Measurements from ENCODE around the gene LARGE1. TPM values are rescaled to one million over a fixed set of nuclear protein-coding genes. Genes with fewer than 3 reads are reported as not detected.

The LARGE1 gene
- total and polyA plus RNA-seq, 2 of the 8 experiments (the other 6 are each of a cell fraction or from before 2014, with no cell fraction given), result 43.7 to 83.0 TPM

DNA sequence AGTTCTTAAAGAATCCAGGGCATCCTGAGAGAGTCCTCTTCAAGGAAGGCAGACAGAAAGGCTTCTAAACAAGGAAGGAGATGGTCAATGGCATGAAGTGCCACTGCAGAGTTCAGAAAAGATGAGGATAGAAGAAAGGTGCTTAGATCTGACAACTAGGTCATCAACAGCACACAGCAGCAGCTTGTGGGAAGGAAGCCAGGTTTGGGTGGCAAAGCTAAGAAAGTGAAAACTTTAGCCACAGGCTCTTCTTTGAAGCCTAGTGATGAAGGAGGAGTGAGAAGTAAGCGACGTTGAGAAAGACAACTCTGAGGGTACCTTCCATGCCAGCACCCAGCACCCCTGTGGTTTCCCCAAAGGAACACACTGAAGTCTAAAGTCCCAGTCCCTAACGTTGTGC, 92.0 kb downstream of the LARGE1 start (continued):
- no peak for TF ChIP-seq GABPA (IDR thresholded peaks at IDR 0.05; ENCODE audit: borderline replicate concordance, insufficient read depth, low read length)
- no peak for TF ChIP-seq MAFK (IDR thresholded peaks at IDR 0.05; ENCODE audit: low read depth, low read length)
- no peak for TF ChIP-seq RAD21 (IDR thresholded peaks at IDR 0.05 in 1 of 2, conservative IDR thresholded peaks at IDR 0.05 in 1 of 2; ENCODE audit: low read depth in 2 of 2, low read length in 2 of 2)
- no peak for TF ChIP-seq NRF1 (IDR thresholded peaks at IDR 0.05; ENCODE audit: low read depth, low read length)
- TF ChIP-seq CHD1 (IDR thresholded peaks at IDR 0.05; ENCODE audit: low read depth, low read length), result no peak
- no peak for TF ChIP-seq RBBP5 (IDR thresholded peaks at IDR 0.05; ENCODE audit: borderline replicate concordance, low read depth, low read length)
- no peak for TF ChIP-seq YY1 (IDR thresholded peaks at IDR 0.05; ENCODE audit: low read depth, low read length)
- no peak for TF ChIP-seq RNF2 (IDR thresholded peaks at IDR 0.05; ENCODE audit: borderline replicate concordance, low read depth, low read length, missing control alignments, poor library complexity, severe bottlenecking)
- TF ChIP-seq RFX5 (IDR thresholded peaks at IDR 0.05; ENCODE audit: borderline replicate concordance, low read depth, low read length), result no peak
